Skeletal muscle cell (primary cell): ENCODE measurements around the gene LACTB.

Experiments used
- DNase-seq: peaks from one replicate; pipeline ENCODE4 v3.0.0-alpha.2; 2010; ENCODE audit warnings: low read depth
- H3K4me3 ChIP-seq: 2 replicates; pipeline ENCODE4 v1.5.1; 2011; ENCODE audit warnings: low read depth, mild to moderate bottlenecking, control low read depth, low read length, moderate library complexity

The LACTB gene

DNA sequence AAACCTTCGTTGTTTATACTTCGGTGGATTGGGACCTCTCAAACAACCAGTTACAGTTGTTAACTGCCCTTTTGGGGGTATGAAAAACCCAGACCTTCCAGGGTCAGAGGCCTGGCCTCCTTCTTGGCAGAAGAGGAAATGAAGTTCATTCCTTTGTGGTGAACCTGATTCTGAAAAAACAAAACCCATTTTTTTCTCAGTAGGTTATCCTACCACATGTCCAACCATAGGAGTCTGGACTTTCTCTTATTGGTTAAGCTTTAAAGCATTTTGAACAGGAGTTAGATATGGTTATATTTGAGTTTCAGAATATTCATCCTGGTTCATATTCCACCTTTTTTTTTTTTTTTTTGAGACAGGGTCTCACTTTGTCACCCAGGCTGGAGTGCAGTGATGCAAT lies 7.2 kb upstream of the LACTB start:
- H3K4me3 ChIP-seq = no peak overlapping the region
- no peak for DNase-seq

DNA sequence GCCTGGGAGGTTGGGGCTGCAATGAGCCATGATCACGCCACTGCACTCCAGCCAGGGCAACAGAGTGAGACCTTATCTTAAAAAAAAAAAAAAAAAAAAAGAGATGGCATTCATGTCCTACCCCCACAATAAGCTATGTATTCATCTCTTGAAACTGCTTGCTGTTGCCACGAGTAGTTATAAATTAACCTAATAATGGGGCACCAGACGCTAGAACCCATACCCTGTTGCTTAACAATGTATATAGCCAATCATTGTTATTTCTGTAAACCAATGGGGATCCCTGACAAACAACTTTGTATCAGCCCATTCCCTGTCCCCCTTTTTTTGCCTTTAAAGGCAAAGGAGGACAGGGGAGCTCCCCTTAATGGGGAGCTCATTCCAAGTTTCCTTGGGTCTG lies 2.8 kb upstream of the LACTB start:
- DNase-seq = no peak
- no peak overlapping the region for H3K4me3 ChIP-seq

DNA sequence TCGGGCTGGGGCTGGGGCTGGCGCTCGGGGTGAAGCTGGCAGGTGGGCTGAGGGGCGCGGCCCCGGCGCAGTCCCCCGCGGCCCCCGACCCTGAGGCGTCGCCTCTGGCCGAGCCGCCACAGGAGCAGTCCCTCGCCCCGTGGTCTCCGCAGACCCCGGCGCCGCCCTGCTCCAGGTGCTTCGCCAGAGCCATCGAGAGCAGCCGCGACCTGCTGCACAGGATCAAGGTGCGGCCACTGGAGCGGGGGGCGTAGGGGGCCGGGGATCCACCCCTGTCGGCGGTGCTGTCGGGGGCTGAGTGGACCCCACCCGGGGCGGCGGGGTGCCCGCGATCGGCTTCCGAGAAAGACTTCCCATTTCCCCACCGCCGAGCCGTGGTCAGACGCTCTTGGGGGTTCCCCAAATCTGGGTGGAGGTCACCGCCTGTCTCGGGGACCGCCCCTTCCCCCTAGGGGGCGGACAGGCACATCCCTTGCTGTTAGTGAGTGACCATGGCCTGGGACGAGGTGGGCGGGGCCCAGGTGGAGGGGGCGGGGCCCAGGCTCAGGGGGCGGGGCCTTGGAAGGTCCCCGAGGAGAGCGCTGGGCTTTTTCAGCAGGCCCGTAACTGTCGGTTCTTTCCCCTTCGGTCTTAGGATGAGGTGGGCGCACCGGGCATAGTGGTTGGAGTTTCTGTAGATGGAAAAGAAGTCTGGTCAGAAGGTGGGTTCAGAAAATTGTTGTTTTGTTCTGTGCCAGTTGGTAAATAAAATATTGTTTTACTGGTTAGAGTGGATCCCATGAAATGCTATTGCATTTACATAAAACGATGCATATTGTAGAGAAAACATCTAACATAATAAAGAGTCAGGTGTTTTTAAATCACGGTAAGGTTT lies 578 bp downstream of the LACTB start:
- DNase-seq = no peak
- peak overlapping the region; percentile 92 for H3K4me3 ChIP-seq

DNA sequence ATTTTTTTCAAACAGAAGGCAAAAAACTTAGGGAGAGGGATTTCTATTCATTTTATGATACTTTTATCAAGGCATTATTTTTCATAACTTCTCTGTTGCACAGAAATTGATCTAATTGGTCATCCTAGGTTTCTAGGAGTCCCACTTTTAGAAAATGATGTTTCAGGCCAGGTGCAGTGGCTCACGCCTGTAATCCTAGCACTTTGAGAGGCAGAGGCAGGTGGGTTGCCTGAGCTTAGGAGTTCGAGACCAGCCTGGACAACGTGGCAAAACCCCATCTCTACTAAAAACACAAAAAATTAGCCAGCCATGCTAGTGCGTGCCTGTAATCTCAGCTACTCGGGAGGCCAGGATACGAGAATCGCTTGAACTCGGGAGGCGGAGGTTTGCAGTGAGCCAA lies 2.8 kb downstream of the LACTB start:
- DNase-seq = no peak
- H3K4me3 ChIP-seq = no peak overlapping the region

DNA sequence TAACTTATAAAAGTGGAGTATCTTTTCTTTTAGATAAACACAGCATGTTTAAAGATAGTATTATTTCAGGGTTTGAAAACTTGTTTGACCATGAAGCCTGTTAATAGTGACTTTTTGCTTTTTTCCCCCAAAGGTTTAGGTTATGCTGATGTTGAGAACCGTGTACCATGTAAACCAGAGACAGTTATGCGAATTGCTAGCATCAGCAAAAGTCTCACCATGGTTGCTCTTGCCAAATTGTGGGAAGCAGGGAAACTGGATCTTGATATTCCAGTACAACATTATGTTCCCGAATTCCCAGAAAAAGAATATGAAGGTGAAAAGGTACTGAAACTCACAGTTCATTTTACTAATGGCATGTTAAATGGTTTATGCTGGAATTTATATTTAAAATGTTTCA lies 5.1 kb downstream of the LACTB start:
- no peak overlapping the region for H3K4me3 ChIP-seq
- DNase-seq = no peak

DNA sequence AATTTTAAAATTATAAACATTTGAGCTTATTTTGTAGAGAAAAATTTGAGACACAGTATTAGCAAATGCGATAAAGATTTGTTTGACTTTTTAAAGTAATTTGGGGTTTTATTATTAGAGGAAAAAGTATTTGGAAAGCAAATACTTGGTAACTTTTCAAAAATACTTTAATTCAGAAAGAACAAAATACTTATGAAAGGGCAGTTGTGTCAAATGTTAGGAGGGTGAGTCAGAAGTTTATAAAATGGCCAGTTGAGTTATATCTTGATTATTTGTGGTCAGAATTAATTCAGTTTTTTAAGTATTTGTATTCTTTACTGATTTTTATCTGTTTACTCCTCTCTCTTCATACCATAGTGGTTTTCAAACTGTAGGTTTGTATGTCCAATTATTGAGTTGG lies 12.1 kb downstream of the LACTB start:
- H3K4me3 ChIP-seq = no peak overlapping the region
- DNase-seq = no peak

DNA sequence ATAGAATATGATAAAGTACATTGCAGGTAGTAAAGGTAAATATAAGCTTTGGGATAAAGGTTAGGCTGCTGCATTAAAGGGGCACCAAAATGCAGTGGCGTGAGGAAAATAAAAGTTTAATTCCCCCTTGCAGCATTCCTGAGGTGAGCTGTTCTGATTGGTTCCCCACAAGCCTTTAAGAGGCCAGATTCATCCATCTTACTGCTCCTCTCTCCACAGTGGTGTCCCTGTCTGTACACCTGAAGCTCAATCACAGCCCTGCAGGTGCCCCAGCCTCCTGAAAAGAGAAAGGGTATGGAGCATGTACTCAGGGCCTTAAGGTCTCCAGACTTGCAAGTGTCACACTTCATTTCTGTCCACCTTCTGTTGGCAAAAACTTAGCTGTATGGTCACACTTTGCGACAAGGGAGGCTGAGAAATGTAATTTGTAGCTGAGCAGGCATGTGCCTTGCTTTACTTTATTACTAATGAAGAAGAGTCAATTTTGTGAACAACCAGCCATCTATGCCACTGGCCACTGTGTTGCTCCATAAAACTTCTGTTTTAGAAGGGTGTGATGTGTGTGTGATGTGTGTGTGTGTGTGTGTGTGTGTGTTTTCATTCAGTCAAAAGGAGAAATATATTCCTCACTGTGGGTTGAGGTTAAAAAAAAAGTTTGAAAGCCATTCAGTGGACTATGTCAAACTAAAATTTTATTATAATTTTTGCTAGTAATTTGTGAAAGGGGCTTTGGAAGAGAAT lies 12.8 kb downstream of the LACTB start:
- no peak for DNase-seq
- no peak overlapping the region for H3K4me3 ChIP-seq

DNA sequence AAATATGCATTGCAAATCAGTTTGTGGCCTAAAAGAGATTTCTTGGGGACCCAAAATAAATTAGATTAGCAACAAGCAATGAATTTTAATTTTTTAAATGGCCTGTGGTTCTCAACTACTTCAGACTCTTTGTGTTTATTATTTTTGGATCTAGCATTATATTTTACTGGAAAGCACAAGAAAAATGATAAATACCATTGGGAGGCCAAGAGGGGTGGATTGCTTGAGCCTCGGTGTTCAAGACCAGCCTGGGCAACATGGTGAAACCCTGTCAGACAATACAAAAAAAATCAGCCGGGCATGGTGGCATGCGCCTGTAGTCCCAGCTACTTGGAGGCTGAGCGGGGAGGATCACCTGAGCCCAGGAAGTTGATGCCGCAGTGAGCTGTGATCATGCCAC lies 13.6 kb downstream of the LACTB start:
- no peak for DNase-seq
- no peak overlapping the region for H3K4me3 ChIP-seq

DNA sequence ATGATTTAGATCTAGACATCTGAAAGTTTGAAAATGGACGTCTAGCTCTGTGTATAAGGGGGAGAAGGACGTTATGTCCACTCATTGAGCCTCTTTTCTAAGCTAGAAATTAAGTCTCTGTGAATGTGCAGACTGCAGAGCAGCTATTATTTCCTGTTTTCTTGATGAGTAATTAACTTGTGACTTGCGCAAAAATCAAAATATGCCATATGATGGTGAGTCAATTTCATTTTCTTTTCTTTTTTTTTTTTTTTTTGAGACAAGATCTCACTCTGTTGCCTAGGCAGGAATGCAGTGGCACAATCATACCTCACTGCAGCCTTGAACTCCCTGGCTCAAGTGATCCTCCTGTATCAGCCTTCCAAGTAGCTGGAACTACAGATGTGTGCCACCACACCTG lies 14.1 kb downstream of the LACTB start:
- no peak overlapping the region for H3K4me3 ChIP-seq
- DNase-seq = peak; percentile 48

DNA sequence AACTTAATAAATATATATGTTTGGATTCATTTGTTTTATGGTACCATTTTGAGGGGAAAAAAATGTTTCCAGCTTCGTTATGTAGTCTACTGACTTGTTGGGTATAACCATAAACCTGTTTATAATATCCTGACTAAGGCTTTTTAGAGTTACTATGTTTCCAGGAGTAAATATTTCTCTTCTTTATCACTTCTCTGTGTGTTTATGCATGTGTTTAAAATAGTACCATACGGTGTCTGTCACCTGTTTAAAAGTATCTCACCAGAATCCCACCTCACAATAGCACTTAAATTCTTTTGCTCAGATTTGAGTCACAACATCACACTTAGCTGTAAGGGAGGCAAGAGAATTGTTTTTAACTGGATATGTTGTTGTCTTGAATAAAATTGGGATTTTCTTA lies 15.1 kb downstream of the LACTB start:
- H3K4me3 ChIP-seq = no peak overlapping the region
- DNase-seq = no peak

DNA sequence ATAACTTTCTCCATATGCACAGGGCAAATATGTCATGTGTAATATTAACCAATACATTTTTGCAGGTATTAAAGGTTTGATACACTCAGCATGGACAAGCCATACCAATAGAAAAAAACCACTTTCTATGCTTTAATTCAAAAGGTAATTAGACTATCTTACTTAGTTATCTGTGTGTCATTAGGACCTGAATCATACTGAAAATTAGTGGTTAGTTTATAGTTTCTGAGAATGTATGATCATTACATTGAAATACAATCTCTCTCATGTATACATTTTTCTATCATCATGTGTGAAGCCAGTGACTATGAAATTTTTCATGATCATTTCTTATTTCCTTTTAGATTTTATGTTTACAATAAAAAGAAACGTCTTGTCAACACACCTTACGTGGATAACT lies 19.3 kb downstream of the LACTB start:
- H3K4me3 ChIP-seq = no peak overlapping the region

DNA sequence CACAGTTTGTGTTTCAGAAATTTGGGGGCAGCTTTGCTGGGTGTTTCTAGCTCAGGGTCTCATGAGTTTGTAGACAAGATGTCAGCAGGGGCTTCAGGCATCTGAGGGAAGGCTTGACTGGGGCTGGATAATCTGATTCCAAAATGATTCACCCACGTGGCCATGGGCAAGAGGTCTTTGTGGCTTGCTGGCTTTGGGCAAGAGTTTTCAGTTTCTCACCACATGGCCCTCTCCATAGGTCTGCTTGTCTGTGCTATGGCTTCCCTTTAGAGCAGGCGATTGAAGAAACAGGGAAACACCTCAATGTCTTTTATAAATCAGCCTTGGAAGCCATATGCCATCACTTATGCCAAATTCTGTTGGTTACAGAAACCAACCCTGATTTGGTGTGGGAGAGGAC lies 23.8 kb downstream of the LACTB start:
- no peak overlapping the region for H3K4me3 ChIP-seq
- no peak for DNase-seq

More for the DNA sequence above, 19.3 kb downstream of the LACTB start:
- no peak for DNase-seq

DNA sequence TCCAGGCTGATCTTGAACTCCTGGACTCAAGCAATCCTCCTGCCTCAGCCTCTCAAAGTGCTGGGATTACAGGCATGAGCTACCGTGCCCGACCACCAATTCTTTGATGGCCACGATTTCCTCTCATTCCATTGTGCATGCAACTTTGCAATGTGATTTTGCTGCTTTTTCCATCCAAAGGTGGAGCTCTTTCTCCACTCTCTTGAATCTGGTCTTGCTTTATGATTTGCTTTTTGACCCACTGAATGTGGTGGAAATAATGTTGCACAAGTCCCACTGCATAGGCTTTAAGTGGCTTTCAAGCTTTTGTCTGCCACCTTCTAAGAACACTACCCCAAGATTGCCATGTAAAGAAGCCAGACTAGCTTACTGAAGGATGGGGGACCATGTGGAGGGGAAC lies 25.0 kb downstream of the LACTB start:
- H3K4me3 ChIP-seq = no peak overlapping the region
- DNase-seq = no peak

DNA sequence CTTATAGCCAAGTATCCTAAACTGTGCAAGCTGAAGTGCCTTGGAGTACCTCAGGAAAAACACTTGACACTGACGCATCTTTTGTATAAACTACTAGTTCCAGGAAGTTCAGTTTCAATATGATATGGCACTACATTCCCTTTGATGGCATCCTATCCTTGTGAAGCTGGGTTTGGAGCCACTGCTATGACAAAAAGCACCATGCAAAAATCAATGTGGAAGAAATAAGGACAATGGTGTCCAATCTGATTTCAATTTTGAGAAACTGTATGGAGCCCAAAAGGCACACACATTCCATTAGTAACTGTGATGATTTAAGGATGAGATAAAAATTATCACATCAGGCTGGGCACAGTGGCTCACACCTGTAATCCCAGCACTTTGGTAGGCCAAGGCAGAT lies 30.0 kb downstream of the LACTB start:
- H3K4me3 ChIP-seq = no peak overlapping the region
- DNase-seq = no peak

DNA sequence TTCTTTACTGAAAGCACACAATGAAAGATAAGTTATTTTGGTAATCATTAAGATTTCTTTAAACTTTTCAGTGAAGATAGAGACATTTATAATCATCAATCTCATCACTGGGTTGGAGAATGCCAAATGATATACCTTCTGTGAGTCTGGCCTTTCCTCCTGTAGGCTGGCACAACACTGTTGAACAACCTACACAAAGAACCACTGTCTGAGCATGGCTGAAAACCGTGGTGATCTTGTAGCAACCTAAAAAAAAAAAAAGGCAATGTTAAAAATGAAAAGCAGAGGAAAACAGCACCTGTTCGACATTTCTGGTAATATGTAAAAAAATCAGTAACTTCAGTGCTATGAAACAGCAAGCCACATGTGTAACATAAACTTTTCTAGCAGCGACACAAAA lies 33.8 kb downstream of the LACTB start:
- no peak for DNase-seq
- H3K4me3 ChIP-seq = peak overlapping the region; percentile 89

DNA sequence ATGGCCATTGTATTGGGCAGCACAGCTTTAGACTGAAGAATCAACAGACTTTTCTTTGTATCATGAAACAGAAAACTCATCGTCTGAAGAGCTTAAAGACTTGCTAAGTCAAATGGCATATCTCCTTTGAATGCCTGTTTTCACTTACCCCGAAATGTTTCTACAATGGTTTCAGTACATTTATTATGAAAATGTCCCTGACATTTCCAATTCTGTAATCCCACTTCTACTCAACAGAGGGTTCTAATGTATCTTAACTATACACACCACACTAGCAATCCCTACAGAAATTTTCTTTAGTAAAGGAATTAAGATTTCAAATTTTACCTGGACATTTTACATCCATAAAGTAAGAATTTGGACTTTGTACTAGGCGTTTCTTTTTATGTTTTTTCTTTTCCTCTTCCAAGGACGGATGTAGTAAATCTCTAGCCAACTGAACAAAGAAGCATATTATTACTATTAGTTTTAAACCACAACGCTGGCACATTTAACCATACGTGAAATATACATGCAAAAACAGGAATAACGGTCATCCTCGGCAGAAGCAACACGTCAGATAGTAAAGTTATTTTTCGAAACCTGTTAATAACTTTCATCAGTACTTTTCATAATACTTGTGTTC lies 34.5 kb downstream of the LACTB start:
- no peak for DNase-seq
- peak overlapping the region; percentile 89 for H3K4me3 ChIP-seq

DNA sequence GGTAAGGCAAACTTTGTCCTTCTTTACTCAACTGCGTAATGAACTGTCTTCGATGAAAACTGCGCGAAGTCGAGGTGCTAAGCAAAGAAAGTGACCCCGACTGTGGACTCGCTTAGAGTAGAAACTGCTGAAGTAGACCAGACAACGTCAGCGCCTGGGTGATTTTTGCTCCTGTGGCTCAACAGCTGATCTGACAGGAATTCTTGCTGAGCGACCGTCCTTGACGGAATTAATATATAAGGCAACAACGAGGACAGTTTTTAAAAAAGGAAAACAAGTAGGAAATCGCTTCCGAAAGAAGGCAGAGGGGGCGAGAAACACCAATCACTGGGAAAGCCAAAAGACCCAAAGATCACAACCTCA lies 35.1 kb downstream of the LACTB start:
- H3K4me3 ChIP-seq = peak overlapping the region; percentile 89
- DNase-seq = no peak

DNA sequence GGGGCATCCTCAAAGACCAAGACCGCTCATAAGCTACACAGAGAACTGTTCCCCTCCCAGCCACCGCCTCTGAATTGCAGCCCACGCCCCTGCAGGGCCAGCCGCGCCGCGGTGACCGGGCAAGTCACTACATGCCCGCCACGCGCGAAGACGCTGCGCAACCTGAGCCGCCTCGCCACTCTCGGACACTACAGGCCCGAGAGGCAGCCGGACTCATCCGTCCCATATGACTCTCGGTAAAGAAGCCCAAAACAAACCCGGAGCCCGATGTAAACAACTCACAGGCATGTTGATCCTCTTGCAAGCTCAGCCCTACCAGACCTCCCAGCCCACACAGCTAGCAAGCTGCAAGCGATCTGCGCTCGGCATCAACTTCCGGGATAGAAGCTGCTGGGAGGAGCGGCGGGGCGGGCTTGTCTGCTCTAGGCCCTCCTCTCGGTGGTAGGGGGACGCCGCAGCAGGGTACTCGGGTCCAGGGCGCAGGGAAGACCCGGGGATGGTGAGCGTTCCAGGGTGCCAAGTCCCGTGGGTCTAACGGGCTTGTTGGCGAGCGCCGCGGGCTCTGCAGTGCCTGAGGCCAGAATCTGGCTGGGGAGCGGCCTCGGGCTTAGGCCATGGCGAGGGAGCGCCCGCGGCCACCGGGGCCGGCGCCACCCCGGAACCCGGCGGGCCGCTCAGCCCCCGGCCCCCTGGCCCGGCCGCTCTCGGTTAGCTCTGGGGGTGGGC lies 35.6 kb downstream of the LACTB start, which contains the start of gene RPS27L:
Gene RPS27L, minus strand, starts transcription at position 360 of the 726 bp plus-strand sequence. Its CDS starts 72 bp downstream, at position 288.
- H3K4me3 ChIP-seq = peak within 1 kb of the TSS; percentile 89
- DNase-seq = peak; percentile 84

DNA sequence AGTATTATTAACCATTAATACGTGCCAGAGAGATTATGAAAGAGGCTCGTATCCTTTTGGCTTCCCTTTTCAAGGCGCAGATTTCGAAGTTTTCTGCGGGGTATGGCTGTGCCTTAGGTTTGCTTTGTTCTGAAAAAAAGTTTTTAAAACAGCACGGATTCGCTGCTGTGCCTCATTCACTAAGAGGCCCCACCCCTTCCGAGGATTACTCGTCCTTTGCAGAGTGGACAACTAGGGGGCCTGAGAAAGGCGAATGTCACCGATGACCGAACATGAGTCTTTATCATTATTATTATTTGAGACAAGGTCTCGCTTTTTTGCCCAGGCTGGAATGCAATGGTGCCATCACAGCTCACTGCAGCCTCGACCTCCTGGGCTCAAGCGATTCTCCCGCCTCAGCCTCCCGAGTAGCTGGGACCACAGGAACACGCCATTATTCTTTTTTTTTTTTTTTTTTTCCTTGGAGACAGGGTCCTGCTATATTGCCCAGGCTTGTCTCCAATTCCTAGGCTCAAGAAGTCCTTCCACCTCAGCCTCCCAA lies 36.3 kb downstream of the LACTB start:
- DNase-seq = peak; percentile 53
- H3K4me3 ChIP-seq = peak overlapping the region; percentile 89

DNA sequence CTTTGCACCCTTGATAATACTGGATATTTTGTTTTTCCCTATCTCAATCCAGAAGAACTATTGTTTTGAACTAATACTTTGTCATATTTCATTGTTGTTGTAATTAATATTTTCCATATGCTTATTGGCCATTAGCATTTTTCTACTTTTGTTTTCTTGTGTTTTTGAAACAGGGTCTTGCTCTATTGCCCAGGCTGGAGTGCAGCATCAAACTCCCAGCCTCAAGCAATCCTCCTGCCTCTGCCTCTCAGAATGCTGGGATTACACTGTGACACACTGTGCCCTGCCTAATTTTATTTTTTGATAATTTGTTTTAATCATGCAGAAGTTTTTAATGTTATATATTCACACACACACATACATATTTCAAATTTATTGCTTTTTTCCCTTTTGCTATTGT lies 39.0 kb downstream of the LACTB start:
- DNase-seq = no peak
- no peak overlapping the region for H3K4me3 ChIP-seq
